HG02588 (cell line): ENCODE measurements around the gene TUBGCP3.
A peak's percentile ranks its signal among the peaks of the same experiment; 100 is the strongest.
"Not testable (repeated sequence)": the region's sequence is repeated elsewhere in the genome, so short reads cannot be mapped to it uniquely, and the experiment has no call there.

Experiments
- ATAC-seq: cut with Tn5 transposase; IDR thresholded peaks from one replicate; pipeline ENCODE4 v1.9.1; 2021; ENCODE audit warnings: mild to moderate bottlenecking, moderate library complexity; ENCODE audit not compliant: unreplicated experiment

TUBGCP3 gene, protein sequence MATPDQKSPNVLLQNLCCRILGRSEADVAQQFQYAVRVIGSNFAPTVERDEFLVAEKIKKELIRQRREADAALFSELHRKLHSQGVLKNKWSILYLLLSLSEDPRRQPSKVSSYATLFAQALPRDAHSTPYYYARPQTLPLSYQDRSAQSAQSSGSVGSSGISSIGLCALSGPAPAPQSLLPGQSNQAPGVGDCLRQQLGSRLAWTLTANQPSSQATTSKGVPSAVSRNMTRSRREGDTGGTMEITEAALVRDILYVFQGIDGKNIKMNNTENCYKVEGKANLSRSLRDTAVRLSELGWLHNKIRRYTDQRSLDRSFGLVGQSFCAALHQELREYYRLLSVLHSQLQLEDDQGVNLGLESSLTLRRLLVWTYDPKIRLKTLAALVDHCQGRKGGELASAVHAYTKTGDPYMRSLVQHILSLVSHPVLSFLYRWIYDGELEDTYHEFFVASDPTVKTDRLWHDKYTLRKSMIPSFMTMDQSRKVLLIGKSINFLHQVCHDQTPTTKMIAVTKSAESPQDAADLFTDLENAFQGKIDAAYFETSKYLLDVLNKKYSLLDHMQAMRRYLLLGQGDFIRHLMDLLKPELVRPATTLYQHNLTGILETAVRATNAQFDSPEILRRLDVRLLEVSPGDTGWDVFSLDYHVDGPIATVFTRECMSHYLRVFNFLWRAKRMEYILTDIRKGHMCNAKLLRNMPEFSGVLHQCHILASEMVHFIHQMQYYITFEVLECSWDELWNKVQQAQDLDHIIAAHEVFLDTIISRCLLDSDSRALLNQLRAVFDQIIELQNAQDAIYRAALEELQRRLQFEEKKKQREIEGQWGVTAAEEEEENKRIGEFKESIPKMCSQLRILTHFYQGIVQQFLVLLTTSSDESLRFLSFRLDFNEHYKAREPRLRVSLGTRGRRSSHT

DNA sequence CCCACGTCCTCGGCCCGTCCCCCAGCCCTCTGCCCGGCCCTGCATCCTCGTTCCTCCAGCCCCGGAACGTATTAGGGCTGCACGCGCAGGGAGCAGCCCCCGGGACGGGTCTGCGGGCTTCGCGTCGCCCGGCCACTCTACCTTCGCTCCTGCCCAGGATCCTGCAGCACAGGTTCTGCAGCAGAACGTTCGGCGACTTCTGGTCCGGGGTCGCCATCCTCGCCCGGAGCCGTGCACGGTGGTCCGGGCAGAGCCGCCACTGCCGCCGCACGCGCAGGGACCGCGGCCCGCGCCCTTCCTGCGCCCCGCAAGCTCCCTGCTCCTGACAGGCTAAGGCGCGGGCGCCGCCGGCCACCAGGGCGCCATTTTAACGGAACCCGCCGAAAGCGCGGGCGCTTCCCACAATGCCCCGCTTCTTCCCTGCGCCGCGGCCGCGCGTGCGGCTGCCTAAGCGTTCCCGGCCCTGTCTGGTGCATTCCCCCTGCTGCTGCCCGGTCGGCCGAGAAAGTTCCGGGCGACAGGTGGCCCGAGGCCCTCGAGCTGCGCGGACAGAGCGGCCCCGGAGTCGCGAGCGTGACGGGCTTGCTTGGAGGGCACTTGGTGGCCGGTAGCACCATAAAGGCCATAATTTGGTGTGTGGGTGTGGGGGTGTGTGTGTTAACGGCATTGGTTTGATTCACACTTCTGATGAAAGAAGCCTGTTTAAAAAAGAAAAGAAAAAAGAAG, at the start of gene TUBGCP3:
Gene TUBGCP3, minus strand, starts transcription at position 390 of the 726 bp plus-strand sequence. Its CDS starts 173 bp downstream, at position 217.
- peak; percentile 77 for ATAC-seq

DNA sequence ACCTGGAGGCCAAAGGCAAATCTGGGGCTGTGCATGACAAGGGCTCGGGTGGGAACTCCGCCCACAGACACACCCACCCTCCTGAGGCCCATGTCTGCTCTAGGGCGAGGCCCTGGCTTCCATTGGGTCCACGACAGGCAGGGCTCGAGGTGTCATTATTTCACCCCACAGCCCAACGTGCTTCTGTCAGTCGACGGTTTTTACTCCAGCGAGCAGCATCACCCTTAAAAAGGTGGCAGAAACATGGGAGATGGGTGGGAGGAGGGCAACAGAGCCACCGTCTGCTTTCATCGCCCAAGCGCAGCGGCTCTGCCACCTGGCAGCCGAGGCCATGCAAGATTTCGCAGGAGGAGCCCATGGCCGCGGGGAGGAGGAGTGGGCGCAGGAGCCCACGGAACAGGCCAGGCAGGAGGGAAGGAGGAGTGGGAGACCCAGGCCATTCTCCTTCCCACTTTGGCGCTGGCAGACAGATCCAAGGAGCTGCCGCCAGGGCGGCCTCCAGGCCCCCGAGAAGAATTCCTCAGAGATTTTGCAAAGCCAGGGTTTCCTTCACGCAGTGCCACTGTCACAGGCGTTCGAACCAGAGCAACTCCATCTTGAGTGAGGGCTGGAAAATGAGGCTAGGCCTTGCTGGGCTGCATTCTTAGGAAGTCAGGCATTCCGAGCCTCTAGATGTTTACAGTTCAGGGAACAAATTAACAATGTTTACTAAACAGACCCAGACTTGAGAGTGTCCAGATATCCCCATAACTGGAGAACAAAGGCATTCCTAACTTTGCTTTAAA, 49.3 kb upstream of the TUBGCP3 start:
- no peak for ATAC-seq

DNA sequence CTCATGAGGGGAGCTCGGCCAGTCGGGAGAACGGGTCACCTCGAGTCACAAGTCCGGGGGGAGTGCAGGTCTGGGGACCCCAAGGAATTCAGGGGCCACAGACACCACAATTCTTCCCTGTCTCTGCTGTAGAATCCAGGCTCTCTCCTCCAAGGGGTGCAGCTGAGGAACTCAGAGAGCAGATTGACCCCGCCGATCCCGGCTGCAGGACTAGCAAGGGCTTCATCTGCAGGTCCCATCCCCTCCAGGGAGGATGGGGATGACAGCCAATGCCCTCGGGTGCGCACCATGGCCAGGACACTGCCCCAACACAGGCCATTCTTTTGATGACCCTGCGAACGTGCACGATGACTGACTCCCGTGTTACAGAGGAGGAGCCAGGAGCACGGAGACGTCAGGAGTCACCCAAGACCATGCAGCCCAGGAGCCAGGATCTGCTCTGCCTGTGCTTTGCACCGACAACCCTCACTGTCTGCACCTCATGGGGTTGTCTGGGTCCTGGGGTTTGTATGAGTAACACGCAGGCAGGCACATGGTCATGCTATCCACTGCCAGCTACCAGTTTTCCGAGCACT, 48.5 kb upstream of the TUBGCP3 start:
- no peak for ATAC-seq

DNA sequence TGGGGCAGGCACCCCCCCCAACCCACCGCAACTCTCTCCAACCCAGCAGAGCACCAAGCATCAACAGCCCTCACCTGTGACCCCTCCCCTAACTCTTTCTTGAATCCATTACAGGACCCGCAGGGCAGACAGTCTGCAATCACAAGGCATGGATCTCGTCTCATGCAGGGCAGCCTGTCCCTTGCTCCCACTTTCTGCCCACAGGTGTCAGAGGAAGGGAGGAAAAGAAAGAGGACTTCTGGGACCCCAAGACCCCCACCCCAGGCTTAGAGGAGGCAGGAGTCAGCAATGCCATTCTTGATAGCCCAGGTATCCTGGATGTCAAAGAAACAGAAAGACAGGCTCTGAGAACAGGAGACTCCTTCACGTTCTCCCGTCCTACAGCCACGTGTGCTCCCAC, 47.4 kb upstream of the TUBGCP3 start:
- no peak for ATAC-seq

DNA sequence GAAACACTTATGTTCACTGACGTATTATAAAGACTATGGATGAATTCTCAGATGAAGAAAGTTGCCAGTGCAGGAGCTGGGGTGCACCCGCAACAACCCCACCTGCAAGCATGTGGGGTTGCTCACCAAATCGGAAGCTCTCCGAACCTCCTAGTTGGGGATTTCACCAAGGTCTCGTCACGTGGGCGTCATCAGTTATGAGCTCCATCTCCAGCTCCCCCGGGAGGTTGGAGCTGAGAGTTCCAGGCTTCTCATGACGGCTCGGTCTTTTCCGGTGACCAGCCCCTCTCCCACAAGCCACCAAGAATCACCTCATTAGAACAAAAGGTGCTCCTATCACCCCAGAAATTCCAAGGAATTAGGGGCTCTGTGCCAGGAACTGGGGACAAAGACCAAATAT, 46.1 kb upstream of the TUBGCP3 start:
- ATAC-seq = no peak

DNA sequence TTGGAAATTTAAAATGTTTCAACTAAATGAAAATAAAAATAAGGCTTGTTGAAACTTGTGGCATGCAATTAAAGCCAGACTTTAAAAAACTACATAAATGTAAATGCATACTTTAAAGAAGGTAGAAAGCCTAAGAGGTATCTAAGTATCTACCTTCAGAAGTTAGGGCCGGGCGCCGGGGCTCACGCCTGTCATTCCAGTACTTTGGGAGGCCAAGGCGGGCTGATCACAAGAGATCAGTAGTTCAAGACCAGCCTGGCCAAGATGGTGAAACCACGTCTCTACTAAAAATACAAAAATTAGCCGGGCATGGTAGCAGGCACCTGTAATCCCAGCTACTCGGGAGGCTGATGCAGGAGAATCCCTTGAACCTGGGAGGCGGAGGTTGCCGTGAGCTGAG, 42.3 kb upstream of the TUBGCP3 start:
- not testable (repeated sequence) for ATAC-seq

DNA sequence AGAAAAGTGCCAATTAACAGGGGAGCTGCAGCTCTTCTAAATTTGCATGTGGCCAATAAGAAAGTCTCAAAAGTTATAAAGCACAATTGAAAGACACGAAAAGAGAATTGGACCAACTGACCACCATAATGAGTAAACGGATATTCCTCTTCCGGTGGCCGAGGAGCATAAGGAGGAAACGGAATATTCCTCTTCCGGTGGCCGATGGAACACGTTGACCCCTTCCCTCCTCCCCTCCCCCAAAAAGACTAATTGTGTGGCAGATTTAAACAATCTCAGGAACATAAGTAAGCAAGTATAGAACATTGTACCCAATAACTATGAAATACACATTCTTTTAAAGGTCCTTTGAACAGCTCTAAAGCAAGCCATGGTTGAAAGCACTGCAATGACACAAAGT, 41.2 kb upstream of the TUBGCP3 start:
- no peak for ATAC-seq

DNA sequence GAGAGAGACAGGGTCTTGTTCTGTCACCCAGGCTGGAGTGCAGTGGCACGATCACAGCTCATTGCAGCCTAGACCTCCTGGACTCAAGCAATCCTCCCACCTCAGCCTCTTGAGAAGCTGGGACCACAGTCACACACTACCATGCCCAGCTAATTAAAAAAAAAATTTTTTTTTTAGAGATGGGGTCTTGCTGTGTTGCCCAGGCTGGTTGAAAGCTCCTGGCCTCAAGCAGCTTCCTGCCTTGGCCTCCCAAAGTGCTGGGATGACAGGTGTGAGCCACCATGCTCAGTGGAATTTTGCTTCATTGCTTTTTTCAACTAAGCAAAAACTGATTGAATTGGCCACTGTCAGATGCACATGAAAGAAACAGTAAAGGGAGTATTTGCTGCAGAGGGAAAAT, 39.7 kb upstream of the TUBGCP3 start:
- not testable (repeated sequence) for ATAC-seq

DNA sequence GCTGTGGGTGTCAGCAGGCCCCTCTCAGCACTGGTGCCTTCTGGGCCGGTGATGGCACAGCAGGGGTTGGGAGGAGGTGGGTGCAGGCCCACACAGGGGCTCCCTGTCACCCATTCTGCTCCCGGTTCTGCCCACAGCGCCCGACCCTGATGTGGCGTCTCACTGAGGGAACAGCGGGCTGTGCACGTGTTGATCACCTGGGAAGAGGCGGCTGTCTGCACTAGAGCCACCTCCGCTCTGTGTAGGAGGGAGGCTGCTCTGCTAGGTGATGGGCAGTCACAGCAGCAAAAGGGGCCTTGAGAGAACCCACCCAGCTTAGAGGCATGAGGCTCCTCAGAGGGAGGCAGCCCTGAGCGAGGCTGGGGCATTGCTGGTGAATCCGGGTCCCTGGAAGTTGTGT, 39.2 kb upstream of the TUBGCP3 start:
- no peak for ATAC-seq

DNA sequence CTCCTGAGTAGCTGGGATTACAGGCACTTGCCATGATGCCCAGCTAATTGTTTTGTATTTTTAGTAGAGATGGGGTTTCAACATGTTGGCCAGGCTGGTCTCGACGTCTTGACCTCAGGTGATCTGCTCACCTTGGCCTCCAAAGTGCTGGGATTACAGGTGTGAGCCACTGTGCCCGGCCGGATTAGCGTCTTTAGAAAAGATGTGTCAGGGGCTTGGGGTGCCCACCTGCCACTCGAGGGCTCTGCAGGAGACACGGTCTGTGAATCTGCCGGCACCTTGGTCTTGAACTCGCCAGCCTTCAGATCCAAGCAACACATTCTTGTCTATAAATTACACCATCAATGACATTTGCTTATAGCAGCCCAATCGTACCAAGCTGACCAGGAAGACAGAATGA, 38.8 kb upstream of the TUBGCP3 start:
- no peak for ATAC-seq

DNA sequence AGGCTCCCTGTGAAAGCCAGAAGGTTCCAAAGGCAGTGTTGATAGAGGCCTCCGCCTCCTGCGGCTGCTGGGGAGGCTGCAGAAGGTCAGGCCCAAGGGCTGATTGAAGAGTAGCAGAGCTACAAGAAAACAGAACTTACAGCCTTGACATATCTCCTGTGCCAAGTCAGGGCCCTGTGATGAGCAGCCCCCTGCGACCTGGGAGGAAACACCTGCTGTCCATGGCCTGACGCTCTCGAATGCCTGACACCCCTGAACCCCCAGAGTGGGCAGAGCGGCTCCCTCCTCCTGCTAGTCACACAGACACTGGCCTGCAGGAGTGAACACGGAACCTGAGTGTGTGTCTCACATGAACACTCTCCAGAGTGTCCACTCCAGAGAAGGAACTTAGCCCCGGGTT, 38.2 kb upstream of the TUBGCP3 start:
- no peak for ATAC-seq

DNA sequence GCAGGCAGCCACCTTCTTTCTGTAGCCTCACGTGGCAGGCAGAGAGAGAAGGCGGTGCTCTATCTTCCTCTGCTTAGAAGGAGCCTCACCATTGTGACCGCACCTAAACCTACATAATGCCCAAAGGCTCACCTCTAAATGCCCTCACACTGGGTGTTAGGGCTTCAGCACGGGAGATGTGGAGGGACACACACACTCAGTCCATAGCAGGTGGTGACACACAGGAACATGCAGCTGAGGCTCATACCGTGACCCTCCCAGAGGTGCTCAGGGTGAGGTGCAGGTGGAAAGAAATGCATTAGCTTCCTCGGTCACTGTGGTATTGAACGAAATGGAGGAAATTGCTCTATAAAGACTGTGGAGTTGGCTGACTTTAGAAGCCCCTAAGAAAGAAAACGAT, 37.7 kb upstream of the TUBGCP3 start:
- ATAC-seq = no peak

DNA sequence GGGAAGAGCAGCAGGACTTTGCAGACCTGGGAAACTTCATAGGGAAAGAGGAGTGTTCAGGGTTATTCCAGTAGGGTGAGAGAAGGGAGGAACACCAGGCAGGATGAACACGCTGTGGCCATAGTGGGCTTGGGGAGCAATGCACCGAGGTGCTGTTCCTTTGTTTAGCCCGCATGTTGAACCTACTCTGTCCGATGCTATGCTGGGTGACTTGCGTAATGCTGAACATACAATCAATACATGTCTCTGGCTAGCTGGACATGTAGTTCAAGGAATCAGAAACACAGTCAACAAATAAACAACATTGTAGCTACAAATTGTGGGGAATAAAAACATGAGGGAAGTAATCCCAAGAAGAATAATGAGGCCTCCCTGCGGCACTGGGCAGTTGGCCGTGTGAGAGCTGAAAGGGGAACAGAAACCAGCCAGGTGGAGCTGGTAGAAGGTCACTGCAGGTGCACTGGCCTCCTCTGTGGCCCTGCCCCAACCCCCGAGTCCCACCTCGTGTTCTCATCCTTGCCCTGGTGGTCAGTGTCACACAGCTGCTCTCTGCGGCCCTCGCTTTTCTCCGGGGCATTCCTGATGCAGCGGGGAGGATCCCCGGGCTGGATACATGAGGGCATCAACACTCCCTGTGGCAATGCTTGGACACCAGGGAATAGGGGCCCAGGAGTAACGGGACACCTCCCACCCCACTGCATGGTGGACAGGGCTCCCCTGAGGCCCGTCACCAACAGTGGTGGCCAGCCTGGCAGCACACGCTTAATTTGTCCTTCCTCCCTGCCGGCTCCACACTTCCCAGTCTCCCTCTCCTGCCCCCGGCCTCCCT, 36.9 kb upstream of the TUBGCP3 start:
- ATAC-seq = no peak

DNA sequence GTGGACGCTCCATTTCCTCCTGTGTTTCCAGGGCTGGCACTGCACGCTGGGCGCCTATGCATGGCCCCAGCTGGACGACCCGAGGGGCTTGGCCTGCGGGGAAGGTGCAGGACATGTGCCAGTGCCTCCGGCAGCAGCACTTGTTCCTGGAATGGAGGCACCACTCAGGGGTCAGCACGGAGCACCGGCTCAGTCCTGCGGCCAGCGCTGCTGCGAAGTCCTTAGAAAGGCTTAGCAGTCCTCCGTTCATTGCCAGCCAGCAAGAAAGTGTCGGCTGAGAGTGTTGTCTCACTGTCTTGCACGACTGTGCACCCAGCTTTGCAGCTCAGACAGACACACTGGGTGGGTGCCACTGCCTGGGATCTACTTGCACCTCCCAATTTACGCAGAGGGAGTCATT, 36.1 kb upstream of the TUBGCP3 start:
- no peak for ATAC-seq

DNA sequence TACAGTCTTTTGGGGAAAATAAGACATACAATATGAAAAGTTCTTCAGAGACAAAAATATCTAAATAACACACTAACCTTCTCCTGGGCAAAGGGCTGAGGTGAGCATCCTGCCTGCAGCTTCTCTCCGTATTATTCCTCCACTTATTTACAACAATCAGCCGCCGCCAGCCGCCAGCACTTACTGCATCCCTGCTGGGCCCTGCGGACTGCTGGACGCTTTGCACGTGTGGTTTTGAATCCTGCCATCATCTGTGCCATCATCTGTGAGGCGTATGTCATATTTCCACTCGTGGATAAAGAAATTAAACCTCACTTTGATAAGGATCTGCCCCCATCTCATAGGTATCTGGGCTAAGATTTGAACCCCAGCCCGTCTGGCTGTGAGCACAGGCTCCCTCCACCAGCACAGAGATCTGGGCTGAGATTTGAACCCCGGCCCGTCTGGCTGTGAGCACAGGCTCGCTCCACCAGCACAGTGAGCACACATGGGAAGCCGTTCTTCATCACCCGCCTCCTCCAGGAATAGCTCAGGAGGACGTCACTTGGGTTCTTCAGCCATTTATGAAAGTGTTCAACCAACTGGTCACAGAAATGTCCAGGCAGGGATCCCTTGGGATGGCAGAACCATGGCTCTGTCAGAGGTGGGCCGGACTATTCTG, 35.2 kb upstream of the TUBGCP3 start:
- no peak for ATAC-seq

DNA sequence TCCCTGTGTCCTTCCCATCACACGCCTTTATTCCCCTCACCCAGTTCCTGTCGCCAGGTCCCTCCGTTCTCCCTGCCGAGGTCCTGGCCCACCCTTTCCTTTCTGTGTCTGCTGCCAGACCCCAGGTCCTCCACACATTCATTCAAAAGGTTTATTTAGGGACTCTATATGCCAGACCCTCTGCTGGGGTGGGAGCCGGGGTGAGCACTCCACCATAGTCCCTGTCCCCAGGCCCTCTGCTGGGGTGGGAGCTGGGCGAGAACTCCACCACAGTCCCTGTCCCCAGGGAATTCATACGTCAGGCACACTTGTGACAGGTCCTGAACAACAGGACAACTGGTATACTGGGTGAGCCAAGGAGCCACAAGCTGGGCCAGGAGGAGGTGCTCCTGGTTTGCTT, 34.4 kb upstream of the TUBGCP3 start:
- ATAC-seq = no peak

DNA sequence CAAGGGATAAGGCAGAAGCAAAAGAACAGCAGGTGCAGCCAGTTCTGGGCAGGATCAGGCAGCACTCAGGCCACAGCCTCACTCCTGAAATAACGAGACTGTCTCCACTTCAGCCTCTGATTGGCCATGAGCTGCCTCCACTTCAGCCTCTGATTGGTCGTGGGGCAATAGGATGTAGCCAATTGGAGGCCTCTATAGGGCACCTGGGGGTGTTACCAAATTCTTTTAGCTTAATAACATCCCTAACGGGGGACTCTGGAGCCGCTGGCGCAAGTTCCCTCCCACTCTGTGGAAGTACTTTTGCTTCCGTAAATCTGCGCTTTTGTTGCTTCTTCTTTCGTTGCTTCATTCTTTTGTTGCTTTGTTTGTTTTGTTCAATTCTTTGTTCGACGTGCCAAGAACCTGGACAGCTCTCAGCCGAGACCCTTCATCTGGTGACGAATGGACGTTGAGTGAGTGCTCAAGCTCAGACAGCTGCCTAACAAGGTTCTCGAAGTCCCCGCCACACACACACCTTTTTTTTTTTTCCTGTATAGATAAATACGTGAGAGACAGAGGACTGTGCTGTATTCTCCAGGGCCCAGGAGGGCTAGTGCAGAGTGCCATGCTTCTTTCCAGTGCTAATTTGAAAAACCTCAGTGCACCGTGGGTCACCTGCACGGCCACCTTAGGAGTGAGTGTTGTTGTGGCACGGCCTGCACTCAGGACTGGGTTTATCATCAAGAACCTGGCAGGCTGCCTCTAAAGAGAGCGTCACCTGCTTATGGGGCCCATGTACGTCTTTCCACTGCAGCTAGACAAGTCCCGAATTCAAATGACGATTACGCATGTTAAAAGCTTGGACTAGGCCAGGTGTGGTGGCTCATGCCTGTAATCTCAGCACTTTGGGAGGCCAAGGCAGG, 32.0 kb upstream of the TUBGCP3 start:
- ATAC-seq = no peak

DNA sequence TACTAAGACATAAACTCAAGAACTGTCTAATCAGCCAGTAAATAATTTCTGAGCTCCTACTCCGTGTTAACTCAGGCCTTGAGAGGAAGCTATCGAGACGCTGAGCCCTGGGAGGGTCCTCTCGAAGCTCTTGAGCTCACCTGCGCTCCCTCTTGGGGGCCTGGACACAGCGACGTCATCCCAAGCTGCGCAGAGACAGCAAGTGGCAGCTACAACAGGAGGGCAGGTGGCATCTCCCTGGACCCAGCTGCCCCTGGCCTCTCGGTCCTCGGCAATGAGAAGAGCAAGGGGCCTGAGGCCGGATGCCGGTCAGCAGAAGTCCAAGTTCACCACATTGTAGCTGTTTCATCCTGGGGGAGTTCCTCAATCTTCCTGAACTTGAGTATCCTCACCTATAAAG, 30.5 kb upstream of the TUBGCP3 start:
- no peak for ATAC-seq
